CMK (cell line): ENCODE measurements around the gene ADCY4.
"Not testable (repeated sequence)": the region's sequence is repeated elsewhere in the genome, so short reads cannot be mapped to it uniquely, and the experiment has no call there.

Source experiments
- DNase-seq: peaks from one replicate; pipeline ENCODE4 v3.0.0-alpha.2; 2010; ENCODE audit warnings: low read depth

The ADCY4 gene

GRCh38 chr14:24338843-24339242, 4.0 kb upstream of the ADCY4 start:
- DNase-seq = no peak

- DNase-seq = no peak
Observed at GRCh38 chr14:24337824-24338175, 2.9 kb upstream of the ADCY4 start.

GRCh38 chr14:24337144-24337823, 2.4 kb upstream of the ADCY4 start:
- DNase-seq = no peak

- peak; percentile 54 for DNase-seq
Observed at GRCh38 chr14:24335461-24336171, 745 bp upstream of the ADCY4 start.

- peak; percentile 59 for DNase-seq
Observed at GRCh38 chr14:24332268-24332993, 2.4 kb downstream of the ADCY4 start.

- no peak for DNase-seq
Observed at GRCh38 chr14:24331731-24332267, 3.1 kb downstream of the ADCY4 start.

- no peak for DNase-seq
Observed at GRCh38 chr14:24330973-24331674, 3.7 kb downstream of the ADCY4 start.

GRCh38 chr14:24329736-24330135, 5.1 kb downstream of the ADCY4 start:
- peak; percentile 72 for DNase-seq

GRCh38 chr14:24329073-24329663, 5.7 kb downstream of the ADCY4 start:
- DNase-seq = no peak

GRCh38 chr14:24327914-24328313, 7.0 kb downstream of the ADCY4 start:
- not testable (repeated sequence) for DNase-seq

GRCh38 chr14:24327303-24327702, 7.6 kb downstream of the ADCY4 start:
- no peak for DNase-seq

GRCh38 chr14:24325963-24326362, 8.9 kb downstream of the ADCY4 start:
- DNase-seq = no peak

GRCh38 chr14:24325041-24325530, 9.8 kb downstream of the ADCY4 start:
- DNase-seq = no peak

GRCh38 chr14:24324024-24324423, 10.8 kb downstream of the ADCY4 start:
- no peak for DNase-seq

GRCh38 chr14:24323341-24323740, 11.5 kb downstream of the ADCY4 start:
- DNase-seq = no peak

GRCh38 chr14:24322672-24323071, 12.2 kb downstream of the ADCY4 start:
- no peak for DNase-seq

GRCh38 chr14:24321212-24321975, 13.5 kb downstream of the ADCY4 start:
- DNase-seq = no peak

GRCh38 chr14:24317141-24317928, 17.5 kb downstream of the ADCY4 start:
- DNase-seq = no peak

GRCh38 chr14:24316597-24316950, 18.3 kb downstream of the ADCY4 start:
- no peak for DNase-seq
